HG02642 (cell line): ENCODE data around the gene ZNHIT2.
A peak's percentile ranks its signal among the peaks of the same experiment; 100 is the strongest.
"Not testable (repeated sequence)": the region's sequence is repeated elsewhere in the genome, so short reads cannot be mapped to it uniquely, and the experiment has no call there.

Source experiments
- ATAC-seq: cut with Tn5 transposase; IDR thresholded peaks from one replicate; pipeline ENCODE4 v1.9.1; 2021; ENCODE audit warnings: mild to moderate bottlenecking; ENCODE audit not compliant: unreplicated experiment, poor library complexity

Gene ZNHIT2

GRCh38 chr11:65121865-65122696, 4.6 kb upstream of the ZNHIT2 start, which contains the start of the genes FAU and MRPL49:
Gene FAU, minus strand, starts transcription at chr11:65122134. Its CDS starts 321 bp downstream, at chr11:65121813.
Gene MRPL49, plus strand, starts transcription at chr11:65122321. Its CDS starts 26 bp downstream, at chr11:65122347.
- ATAC-seq = peak; percentile 70

GRCh38 chr11:65121447-65121864, 4.0 kb upstream of the ZNHIT2 start:
- ATAC-seq = no peak

- no peak for ATAC-seq
Observed at GRCh38 chr11:65120831-65121230, 3.3 kb upstream of the ZNHIT2 start.

GRCh38 chr11:65119670-65119995, 2.1 kb upstream of the ZNHIT2 start:
- ATAC-seq = no peak

- ATAC-seq = not testable (repeated sequence)
Observed at GRCh38 chr11:65118891-65119669, 1.6 kb upstream of the ZNHIT2 start.

- ATAC-seq = no peak
Observed at GRCh38 chr11:65118097-65118837, 766 bp upstream of the ZNHIT2 start.

GRCh38 chr11:65116370-65117205, 913 bp downstream of the ZNHIT2 start:
- ATAC-seq = peak; percentile 2

GRCh38 chr11:65115361-65116082, 2.0 kb downstream of the ZNHIT2 start:
- no peak for ATAC-seq

- ATAC-seq = no peak
Observed at GRCh38 chr11:65114538-65115171, 2.8 kb downstream of the ZNHIT2 start.

- ATAC-seq = no peak
Observed at GRCh38 chr11:65113839-65114238, 3.7 kb downstream of the ZNHIT2 start.

- ATAC-seq = no peak
Observed at GRCh38 chr11:65113361-65113756, 4.1 kb downstream of the ZNHIT2 start.

- peak; percentile 29 for ATAC-seq
Observed at GRCh38 chr11:65112546-65113360, 4.7 kb downstream of the ZNHIT2 start.

- ATAC-seq = peak; percentile 64
Observed at GRCh38 chr11:65111744-65112545, 5.6 kb downstream of the ZNHIT2 start, which contains the start of gene TM7SF2. Gene TM7SF2, plus strand, starts transcription at chr11:65111872. Its CDS starts 144 bp downstream, at chr11:65112016.

- no peak for ATAC-seq
Observed at GRCh38 chr11:65111159-65111743, 6.2 kb downstream of the ZNHIT2 start.

- no peak for ATAC-seq
Observed at GRCh38 chr11:65110354-65110861, 7.1 kb downstream of the ZNHIT2 start.
